Lower lobe of right lung (tissue), 2 donors: Measurements from ENCODE around the gene SMIM43. TPM values are rescaled to one million over a fixed set of nuclear protein-coding genes. Genes with fewer than 3 reads are reported as not detected.
"Not testable (repeated sequence)": the region's sequence is repeated elsewhere in the genome, so short reads cannot be mapped to it uniquely, and the experiment has no call there.

Source experiments
- ATAC-seq, 2 donors: fragments of 200-7000 bp; cut with Tn5 transposase; one replicate each; pipeline ENCODE4 v1.9.1; 2020 to 2022; ENCODE audit warnings: mild to moderate bottlenecking in 2 of 2, moderate library complexity in 2 of 2
- DNase-seq: peaks from one replicate; pipeline ENCODE4 v3.0.0-alpha.2; 2020
- H3K27ac ChIP-seq: fragments of 200-600 bp; one replicate; pipeline ENCODE4 v1.8.0; 2022
- H3K27me3 ChIP-seq: fragments of 200-600 bp; one replicate; pipeline ENCODE4 v1.8.0; 2022; ENCODE audit warnings: low read depth
- H3K36me3 ChIP-seq: fragments of 200-600 bp; one replicate; pipeline ENCODE4 v1.8.0; 2022; ENCODE audit warnings: mild to moderate bottlenecking
- H3K4me1 ChIP-seq: fragments of 200-600 bp; one replicate; pipeline ENCODE4 v1.8.0; 2022
- H3K4me3 ChIP-seq: fragments of 200-600 bp; one replicate; pipeline ENCODE4 v1.8.0; 2022; ENCODE audit warnings: mild to moderate bottlenecking
- H3K9me3 ChIP-seq: fragments of 200-600 bp; one replicate; pipeline ENCODE4 v1.8.0; 2022
- intact Hi-C: fragments of 100-400 bp; cut with DNase I; formaldehyde crosslinking; loops from one replicate; pipeline ENCODE4 v1.11.0; 2022
- total RNA-seq: library from RNA; stranded (reverse); fragmentation: NEBNext Ultra II Directional; extraction: Animal tissue kit (Norgen Biotek cat#: 25700); gene quantifications from one replicate; pipeline ENCODE4 v1.2.1, GENCODE V29; 2021
- TF ChIP-seq, protein P1 (sequence below): fragments of 200-600 bp; IDR thresholded peaks from one replicate; pipeline ENCODE4 v1.8.0; 2022; ENCODE audit warnings: antibody characterized with exemption, mild to moderate bottlenecking
- donor health status: DM: no; HTN: yes; CAD: no; lungs with severe emphysema.

Gene SMIM43
- total RNA-seq, 1 donor from 2014 or later, result 0.18 TPM

DNA sequence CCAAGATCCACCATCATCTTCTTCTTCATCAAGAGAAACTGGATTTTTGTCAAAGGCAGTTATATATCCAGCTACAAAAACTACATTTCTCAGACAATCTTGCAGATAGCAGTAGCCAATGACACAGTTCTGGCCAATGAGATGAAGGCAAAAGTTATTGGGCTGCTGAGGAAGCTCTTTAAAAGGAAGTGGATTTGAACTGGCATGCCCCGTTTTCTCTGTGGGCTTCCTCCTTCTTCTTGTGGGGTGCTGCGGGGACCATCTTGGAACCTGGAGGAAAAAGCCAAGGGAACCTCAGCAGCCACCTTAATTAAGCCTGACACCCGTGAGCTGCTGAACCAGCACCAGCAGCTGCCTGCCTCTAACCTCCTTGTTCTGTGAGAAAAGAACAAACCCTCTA, 4.8 kb downstream of the SMIM43 start:
- ATAC-seq (no peak), DNase-seq (no peak)
- intact Hi-C loops, result no loop called here
- TF ChIP-seq, protein P1, sequence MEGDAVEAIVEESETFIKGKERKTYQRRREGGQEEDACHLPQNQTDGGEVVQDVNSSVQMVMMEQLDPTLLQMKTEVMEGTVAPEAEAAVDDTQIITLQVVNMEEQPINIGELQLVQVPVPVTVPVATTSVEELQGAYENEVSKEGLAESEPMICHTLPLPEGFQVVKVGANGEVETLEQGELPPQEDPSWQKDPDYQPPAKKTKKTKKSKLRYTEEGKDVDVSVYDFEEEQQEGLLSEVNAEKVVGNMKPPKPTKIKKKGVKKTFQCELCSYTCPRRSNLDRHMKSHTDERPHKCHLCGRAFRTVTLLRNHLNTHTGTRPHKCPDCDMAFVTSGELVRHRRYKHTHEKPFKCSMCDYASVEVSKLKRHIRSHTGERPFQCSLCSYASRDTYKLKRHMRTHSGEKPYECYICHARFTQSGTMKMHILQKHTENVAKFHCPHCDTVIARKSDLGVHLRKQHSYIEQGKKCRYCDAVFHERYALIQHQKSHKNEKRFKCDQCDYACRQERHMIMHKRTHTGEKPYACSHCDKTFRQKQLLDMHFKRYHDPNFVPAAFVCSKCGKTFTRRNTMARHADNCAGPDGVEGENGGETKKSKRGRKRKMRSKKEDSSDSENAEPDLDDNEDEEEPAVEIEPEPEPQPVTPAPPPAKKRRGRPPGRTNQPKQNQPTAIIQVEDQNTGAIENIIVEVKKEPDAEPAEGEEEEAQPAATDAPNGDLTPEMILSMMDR, result no peak
- Histone ChIP-seq H3K27ac (no peak overlapping the region), H3K27me3 (peaks cover 16% of the 10 kb centered on the region), H3K36me3 (no peaks in the 10 kb centered on the region), H3K9me3 (no peaks in the 10 kb centered on the region), H3K4me3 (no peak overlapping the region), H3K4me1 (peaks cover 5% of the 10 kb centered on the region)

DNA sequence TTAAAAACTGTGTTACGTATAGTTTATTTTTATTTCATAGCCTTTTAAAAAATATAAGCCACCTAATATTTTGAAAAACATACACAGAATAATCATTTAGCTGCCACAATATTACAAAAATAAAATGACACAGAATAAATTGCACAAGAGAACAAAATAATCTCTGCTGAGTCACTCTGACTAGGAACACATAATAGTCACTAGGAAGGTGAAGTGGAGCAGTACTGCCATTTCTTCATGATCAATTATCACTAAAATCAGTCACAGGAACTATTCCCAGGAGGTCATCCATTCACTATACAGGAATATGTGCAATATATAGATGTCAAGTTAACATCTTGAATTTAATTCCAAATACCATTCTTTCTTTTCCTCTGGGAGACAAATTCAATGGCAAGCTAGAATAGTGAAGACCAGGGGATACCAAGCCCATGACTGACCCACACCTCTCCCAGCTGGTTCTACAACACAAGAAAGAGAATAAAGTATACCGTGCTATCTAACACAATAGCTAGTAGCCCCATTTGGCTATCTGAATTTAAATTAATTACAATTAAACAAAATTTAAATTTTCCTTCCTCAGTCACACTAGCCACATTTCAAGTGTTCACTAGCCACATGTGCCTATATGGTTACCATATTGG, 5.9 kb downstream of the SMIM43 start:
- TF ChIP-seq, protein P1, result no peak
- ATAC-seq, result no peak
- intact Hi-C loops, result no loop called here
- no peaks in the 10 kb centered on the region for H3K9me3 ChIP-seq
- no peak overlapping the region for H3K27ac ChIP-seq
- no peak for DNase-seq
- H3K27me3 ChIP-seq, result peaks cover 4% of the 10 kb centered on the region
- H3K4me3 ChIP-seq, result no peak overlapping the region
- no peaks in the 10 kb centered on the region for H3K36me3 ChIP-seq
- no peaks in the 10 kb centered on the region for H3K4me1 ChIP-seq

DNA sequence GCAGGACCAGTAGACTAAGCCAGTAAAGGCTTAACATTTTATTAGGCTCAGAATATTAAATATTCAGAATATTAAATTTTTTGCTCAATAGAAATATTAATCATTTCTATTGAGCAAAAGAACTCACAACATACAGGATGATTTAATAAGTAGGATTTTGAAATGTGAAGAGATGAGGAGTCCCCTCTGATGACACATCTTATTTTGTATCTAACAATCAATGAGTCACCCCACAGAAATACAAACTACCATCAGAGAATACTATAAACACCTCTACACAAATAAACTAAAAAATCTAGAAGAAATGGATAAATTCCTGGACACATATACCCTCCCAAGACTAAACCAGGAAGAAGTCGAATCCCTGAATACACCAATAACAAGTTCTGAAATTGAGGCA, 12.8 kb downstream of the SMIM43 start:
- H3K4me1 ChIP-seq, ATAC-seq, H3K27me3 ChIP-seq, DNase-seq, H3K9me3 ChIP-seq, H3K36me3 ChIP-seq, H3K27ac ChIP-seq, H3K4me3 ChIP-seq, intact Hi-C loops: not testable (repeated sequence)

DNA sequence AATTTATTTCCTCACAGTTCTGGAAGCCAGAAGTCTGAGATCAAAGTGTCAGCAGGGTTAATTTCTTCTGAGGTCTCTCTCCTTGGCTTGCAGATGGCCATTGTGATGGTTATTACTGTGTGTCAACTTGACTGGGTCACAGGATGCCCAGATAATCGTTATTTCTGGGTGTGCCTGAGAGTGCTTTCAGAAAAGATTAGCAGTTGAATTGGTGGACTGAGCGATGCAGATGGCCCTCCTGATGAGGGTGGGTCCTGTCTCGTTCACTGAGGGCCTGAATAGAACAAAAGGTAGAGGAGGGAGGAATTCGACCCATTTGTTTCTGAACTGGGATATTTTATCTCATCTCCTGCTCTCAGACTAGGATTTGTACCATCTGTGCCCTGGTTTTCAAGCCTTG, 15.7 kb downstream of the SMIM43 start:
- intact Hi-C loops, result no loop called here
- ATAC-seq, result no peak
- Histone ChIP-seq H3K4me3 (no peak overlapping the region), H3K4me1 (no peaks in the 10 kb centered on the region), H3K9me3 (no peaks in the 10 kb centered on the region), H3K36me3 (no peaks in the 10 kb centered on the region), H3K27me3 (no peaks in the 10 kb centered on the region), H3K27ac (no peak overlapping the region)
- DNase-seq, result no peak
- TF ChIP-seq, protein P1, result no peak

DNA sequence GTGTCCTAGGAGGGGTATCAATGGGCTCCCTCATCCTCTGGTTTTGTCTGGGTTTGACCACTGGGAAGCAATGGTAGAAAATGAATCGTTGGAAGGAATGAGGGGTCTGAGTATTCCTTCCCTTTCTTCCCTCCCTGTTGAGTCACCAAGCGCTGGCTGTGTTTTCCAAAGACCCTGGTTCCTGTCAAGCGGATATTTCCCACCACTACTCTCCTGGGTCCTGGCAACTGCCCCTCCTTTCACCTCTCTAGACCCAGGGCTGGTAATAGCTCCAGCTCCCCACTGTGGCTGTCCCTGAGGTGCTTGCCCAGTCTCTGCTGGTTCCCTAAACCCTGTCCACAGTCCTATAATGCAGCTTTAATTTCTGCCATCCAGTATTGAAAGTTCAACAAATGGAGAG, 22.2 kb downstream of the SMIM43 start:
- no peak overlapping the region for H3K4me3 ChIP-seq
- ATAC-seq, result no peak
- no peak overlapping the region for H3K27ac ChIP-seq
- intact Hi-C loops, result no loop called here
- no peak for DNase-seq
- no peaks in the 10 kb centered on the region for H3K27me3 ChIP-seq
- no peaks in the 10 kb centered on the region for H3K36me3 ChIP-seq
- no peaks in the 10 kb centered on the region for H3K9me3 ChIP-seq
- no peaks in the 10 kb centered on the region for H3K4me1 ChIP-seq
- TF ChIP-seq, protein P1, result no peak

DNA sequence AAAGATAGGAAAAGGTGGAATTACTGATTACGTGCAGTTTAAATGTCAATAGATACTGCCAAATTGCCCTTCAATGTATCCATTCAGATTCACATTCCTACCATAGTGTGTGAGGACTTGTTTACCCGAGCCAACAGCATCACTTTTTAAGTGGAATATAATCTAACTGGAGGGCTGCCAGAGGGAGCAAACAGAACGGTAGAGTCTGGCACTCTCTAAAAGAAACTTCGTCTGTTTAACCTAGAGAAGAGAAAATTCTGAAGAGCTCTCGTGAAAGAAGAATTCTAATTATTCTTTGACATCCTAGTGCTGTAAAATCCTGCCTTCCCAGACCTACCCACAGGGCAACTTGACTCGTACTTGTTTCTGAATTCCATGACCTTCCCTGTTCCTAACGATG, 23.2 kb downstream of the SMIM43 start:
- H3K9me3 ChIP-seq, result no peaks in the 10 kb centered on the region
- H3K27me3 ChIP-seq, result no peaks in the 10 kb centered on the region
- DNase-seq (no peak), ATAC-seq (peak; percentile 74 to 83)
- H3K4me3 ChIP-seq, result no peak overlapping the region
- no peaks in the 10 kb centered on the region for H3K4me1 ChIP-seq
- no peaks in the 10 kb centered on the region for H3K36me3 ChIP-seq
- H3K27ac ChIP-seq, result no peak overlapping the region
- intact Hi-C loops, result no loop called here
- TF ChIP-seq, protein P1, result no peak
